GM18867 (cell line): ENCODE data around the gene VAMP4.
"Not testable (repeated sequence)": the region's sequence is repeated elsewhere in the genome, so short reads cannot be mapped to it uniquely, and the experiment has no call there.

Source experiments
- ATAC-seq: cut with Tn5 transposase; IDR thresholded peaks from one replicate; pipeline ENCODE4 v1.9.1; 2021; ENCODE audit warnings: mild to moderate bottlenecking, moderate library complexity; ENCODE audit not compliant: unreplicated experiment

Gene VAMP4

GRCh38 chr1:171753182-171753581 is 11.3 kb upstream of the VAMP4 start:
- ATAC-seq, result no peak

- no peak for ATAC-seq
Measured at GRCh38 chr1:171751221-171751620, 9.4 kb upstream of the VAMP4 start.

GRCh38 chr1:171748651-171749050 is 6.8 kb upstream of the VAMP4 start:
- ATAC-seq, result no peak

GRCh38 chr1:171744986-171745385 is 3.1 kb upstream of the VAMP4 start:
- ATAC-seq, result no peak

GRCh38 chr1:171743081-171743870 is 1.4 kb upstream of the VAMP4 start:
- no peak for ATAC-seq

GRCh38 chr1:171742577-171742922 is 685 bp upstream of the VAMP4 start:
- ATAC-seq, result no peak

- ATAC-seq, result peak; percentile 36
Measured at GRCh38 chr1:171740987-171741871, 636 bp downstream of the VAMP4 start.

- ATAC-seq, result no peak
Measured at GRCh38 chr1:171740356-171740863, 1.5 kb downstream of the VAMP4 start.

- no peak for ATAC-seq
Measured at GRCh38 chr1:171739656-171740055, 2.2 kb downstream of the VAMP4 start.

GRCh38 chr1:171738911-171739310 is 3.0 kb downstream of the VAMP4 start:
- no peak for ATAC-seq

- no peak for ATAC-seq
Measured at GRCh38 chr1:171736196-171736595, 5.7 kb downstream of the VAMP4 start.

GRCh38 chr1:171730052-171730451 is 11.8 kb downstream of the VAMP4 start:
- ATAC-seq, result no peak

GRCh38 chr1:171727778-171728177 is 14.1 kb downstream of the VAMP4 start:
- ATAC-seq, result no peak

GRCh38 chr1:171723180-171723579 is 18.7 kb downstream of the VAMP4 start:
- ATAC-seq, result not testable (repeated sequence)

- no peak for ATAC-seq
Measured at GRCh38 chr1:171718848-171719247, 23.0 kb downstream of the VAMP4 start.

GRCh38 chr1:171718216-171718615 is 23.6 kb downstream of the VAMP4 start:
- no peak for ATAC-seq

- no peak for ATAC-seq
Measured at GRCh38 chr1:171717062-171717718, 24.7 kb downstream of the VAMP4 start.

- no peak for ATAC-seq
Measured at GRCh38 chr1:171716616-171717015, 25.2 kb downstream of the VAMP4 start.

GRCh38 chr1:171715813-171716251 is 26.0 kb downstream of the VAMP4 start:
- ATAC-seq, result no peak

GRCh38 chr1:171712341-171712740 is 29.5 kb downstream of the VAMP4 start:
- ATAC-seq, result no peak

GRCh38 chr1:171711643-171712042 is 30.2 kb downstream of the VAMP4 start:
- no peak for ATAC-seq
